GM12873 (cell line): Measurements from ENCODE around the gene ISM1.

Source experiments
- CTCF ChIP-seq: IDR thresholded peaks from 2 replicates; pipeline ENCODE4 v1.5.1; 2012; ENCODE audit warnings: low read depth, mild to moderate bottlenecking, moderate library complexity, low read length, control low read depth; ENCODE audit not compliant: insufficient read depth; ENCODE audit errors: missing control alignments

ISM1 gene

GRCh38 chr20:13220904-13221297 is at the start of gene ISM1:
ISM1 (plus strand) TSS chr20:13221274; CDS start chr20:13221777, 503 bp downstream.
- no peak for TF ChIP-seq CTCF

- no peak for TF ChIP-seq CTCF
These were observed 47.9 kb upstream of the ISM1 start for GRCh38 chr20:13173201-13173600.

GRCh38 chr20:13174402-13174801 is 46.7 kb upstream of the ISM1 start:
- TF ChIP-seq CTCF, result no peak

GRCh38 chr20:13180986-13181889 is 39.8 kb upstream of the ISM1 start:
- TF ChIP-seq CTCF, result no peak

- no peak for TF ChIP-seq CTCF
These were observed 38.1 kb upstream of the ISM1 start for GRCh38 chr20:13183005-13183404.

- TF ChIP-seq CTCF, result no peak
These were observed 34.9 kb upstream of the ISM1 start for GRCh38 chr20:13186043-13186774.

- TF ChIP-seq CTCF, result no peak
These were observed 33.2 kb upstream of the ISM1 start for GRCh38 chr20:13187899-13188298.
